GM12878 (cell line): ENCODE measurements around the gene ANP32A.

Experiments used
- EZH2 ChIP-seq: IDR thresholded peaks from 2 replicates; pipeline ENCODE4 v1.6.1; 2012; ENCODE audit warnings: low read depth, mild to moderate bottlenecking, control low read depth, inconsistent platforms, low read length, borderline replicate concordance; ENCODE audit not compliant: control insufficient read depth
- GABPA ChIP-seq: IDR thresholded peaks from 2 replicates; pipeline ENCODE4 v1.6.1; 2014; ENCODE audit warnings: antibody characterized with exemption, low read depth, mild to moderate bottlenecking, inconsistent platforms
- NFXL1 ChIP-seq: fragments of 450-650 bp; IDR thresholded peaks from 2 replicates; pipeline ENCODE4 v1.6.1; 2017; ENCODE audit warnings: antibody characterized with exemption, mild to moderate bottlenecking, borderline replicate concordance
- POLR2AphosphoS2 ChIP-seq: IDR thresholded peaks from 2 replicates; pipeline ENCODE4 v1.6.1; 2011; ENCODE audit warnings: low read depth, mild to moderate bottlenecking, low read length, improper control_type of control experiment, moderate library complexity
- REST ChIP-seq: IDR thresholded peaks from 2 replicates; pipeline ENCODE4 v1.6.1; 2012; ENCODE audit warnings: mild to moderate bottlenecking, low read depth, low read length
- SP1 ChIP-seq: IDR thresholded peaks from one replicate; pipeline ENCODE4 v1.6.1; 2011; ENCODE audit warnings: low read depth, low read length
- TF ChIP-seq, protein P1 (sequence below), 3 experiments: IDR thresholded peaks in 2 of 3; conservative IDR thresholded peaks in 1 of 3; 2 replicates each; pipeline ENCODE4 v1.5.1; 2011; ENCODE audit warnings: low read depth in 3 of 3, low read length in 3 of 3, mild to moderate bottlenecking in 3 of 3, control low read depth in 2 of 3, moderate library complexity in 2 of 3, inconsistent platforms in 1 of 3, mixed read lengths in 1 of 3; ENCODE audit not compliant: control insufficient read depth in 2 of 3, insufficient read depth in 1 of 3; ENCODE audit errors: extremely low read depth in 1 of 3

GRCh38 chr15:68816795-68817303, 3.8 kb downstream of the ANP32A start:
- TF ChIP-seq NFXL1 (no peak), POLR2AphosphoS2 (no peak), REST (no peak), EZH2 (no peak), SP1 (no peak), GABPA (no peak)
- TF ChIP-seq, protein P1, sequence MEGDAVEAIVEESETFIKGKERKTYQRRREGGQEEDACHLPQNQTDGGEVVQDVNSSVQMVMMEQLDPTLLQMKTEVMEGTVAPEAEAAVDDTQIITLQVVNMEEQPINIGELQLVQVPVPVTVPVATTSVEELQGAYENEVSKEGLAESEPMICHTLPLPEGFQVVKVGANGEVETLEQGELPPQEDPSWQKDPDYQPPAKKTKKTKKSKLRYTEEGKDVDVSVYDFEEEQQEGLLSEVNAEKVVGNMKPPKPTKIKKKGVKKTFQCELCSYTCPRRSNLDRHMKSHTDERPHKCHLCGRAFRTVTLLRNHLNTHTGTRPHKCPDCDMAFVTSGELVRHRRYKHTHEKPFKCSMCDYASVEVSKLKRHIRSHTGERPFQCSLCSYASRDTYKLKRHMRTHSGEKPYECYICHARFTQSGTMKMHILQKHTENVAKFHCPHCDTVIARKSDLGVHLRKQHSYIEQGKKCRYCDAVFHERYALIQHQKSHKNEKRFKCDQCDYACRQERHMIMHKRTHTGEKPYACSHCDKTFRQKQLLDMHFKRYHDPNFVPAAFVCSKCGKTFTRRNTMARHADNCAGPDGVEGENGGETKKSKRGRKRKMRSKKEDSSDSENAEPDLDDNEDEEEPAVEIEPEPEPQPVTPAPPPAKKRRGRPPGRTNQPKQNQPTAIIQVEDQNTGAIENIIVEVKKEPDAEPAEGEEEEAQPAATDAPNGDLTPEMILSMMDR (IDR thresholded peaks at IDR 0.05 in 2 of 3, conservative IDR thresholded peaks at IDR 0.05 in 1 of 3; ENCODE audit: control insufficient read depth in 2 of 3, extremely low read depth in 1 of 3, insufficient read depth in 1 of 3, low read depth in 3 of 3, low read length in 3 of 3) = no peak
